ENCODE measurements around the gene AGAP1. TPM values are rescaled to one million over a fixed set of nuclear protein-coding genes. Genes with fewer than 3 reads are reported as not detected.

The AGAP1 gene
- total RNA-seq, 1 donor from 2014 or later = 33.7 TPM

GRCh38 chr2:235583925-235584637 is 90.2 kb downstream of the AGAP1 start:
- Histone ChIP-seq H3K36me3 (ENCODE audit: control insufficient read depth, insufficient read depth, low read length) (no peaks in the 10 kb centered on the region), H3K4me3 (ENCODE audit: low read depth, low read length) (no peak overlapping the region), H3K27me3 (ENCODE audit: control insufficient read depth, insufficient read depth, low read length) (no peaks in the 10 kb centered on the region)
- no peak for TF ChIP-seq CTCF (IDR thresholded peaks at IDR 0.05; ENCODE audit: insufficient read depth, low read length, poor library complexity, severe bottlenecking)
- DNase-seq (ENCODE audit: low read depth) = no peak

GRCh38 chr2:235584638-235585007 is 90.8 kb downstream of the AGAP1 start:
- DNase-seq (ENCODE audit: low read depth) = no peak
- no peaks in the 10 kb centered on the region for H3K36me3 ChIP-seq (ENCODE audit: control insufficient read depth, insufficient read depth, low read length)
- no peak overlapping the region for H3K4me3 ChIP-seq (ENCODE audit: low read depth, low read length)
- H3K27me3 ChIP-seq (ENCODE audit: control insufficient read depth, insufficient read depth, low read length) = no peaks in the 10 kb centered on the region
- TF ChIP-seq CTCF (IDR thresholded peaks at IDR 0.05; ENCODE audit: insufficient read depth, low read length, poor library complexity, severe bottlenecking) = no peak

GRCh38 chr2:235587202-235587601 is 93.4 kb downstream of the AGAP1 start:
- Histone ChIP-seq H3K4me3 (ENCODE audit: low read depth, low read length) (no peak overlapping the region), H3K36me3 (ENCODE audit: control insufficient read depth, insufficient read depth, low read length) (no peaks in the 10 kb centered on the region), H3K27me3 (ENCODE audit: control insufficient read depth, insufficient read depth, low read length) (no peaks in the 10 kb centered on the region)
- no peak for DNase-seq (ENCODE audit: low read depth)
- no peak for TF ChIP-seq CTCF (IDR thresholded peaks at IDR 0.05; ENCODE audit: insufficient read depth, low read length, poor library complexity, severe bottlenecking)

GRCh38 chr2:235588750-235589149 is 94.9 kb downstream of the AGAP1 start:
- H3K27me3 ChIP-seq (ENCODE audit: control insufficient read depth, insufficient read depth, low read length) = no peaks in the 10 kb centered on the region
- no peaks in the 10 kb centered on the region for H3K36me3 ChIP-seq (ENCODE audit: control insufficient read depth, insufficient read depth, low read length)
- DNase-seq (ENCODE audit: low read depth) = no peak
- no peak overlapping the region for H3K4me3 ChIP-seq (ENCODE audit: low read depth, low read length)
- TF ChIP-seq CTCF (IDR thresholded peaks at IDR 0.05; ENCODE audit: insufficient read depth, low read length, poor library complexity, severe bottlenecking) = no peak

- no peaks in the 10 kb centered on the region for H3K36me3 ChIP-seq (ENCODE audit: control insufficient read depth, insufficient read depth, low read length)
- no peak overlapping the region for H3K4me3 ChIP-seq (ENCODE audit: low read depth, low read length)
- H3K27me3 ChIP-seq (ENCODE audit: control insufficient read depth, insufficient read depth, low read length) = no peaks in the 10 kb centered on the region
- DNase-seq (ENCODE audit: low read depth) = no peak
- TF ChIP-seq CTCF (IDR thresholded peaks at IDR 0.05; ENCODE audit: insufficient read depth, low read length, poor library complexity, severe bottlenecking) = no peak
Measured at GRCh38 chr2:235591231-235591730, 97.4 kb downstream of the AGAP1 start.

- TF ChIP-seq CTCF (IDR thresholded peaks at IDR 0.05; ENCODE audit: insufficient read depth, low read length, poor library complexity, severe bottlenecking) = no peak
- Histone ChIP-seq H3K4me3 (ENCODE audit: low read depth, low read length) (no peak overlapping the region), H3K27me3 (ENCODE audit: control insufficient read depth, insufficient read depth, low read length) (no peaks in the 10 kb centered on the region), H3K36me3 (ENCODE audit: control insufficient read depth, insufficient read depth, low read length) (no peaks in the 10 kb centered on the region)
- no peak for DNase-seq (ENCODE audit: low read depth)
Measured at GRCh38 chr2:235591921-235592320, 98.1 kb downstream of the AGAP1 start.
